GM23338 (cell line): Measurements from ENCODE around the gene XKR7.

ENCODE experiments used
- EZH2 ChIP-seq: fragments of 200-600 bp; sonication (generic); IDR thresholded peaks from one replicate; pipeline ENCODE4 v1.8.0; 2017; ENCODE audit warnings: antibody characterized with exemption, mild to moderate bottlenecking, low read depth; ENCODE audit not compliant: unreplicated experiment
- REST ChIP-seq: IDR thresholded peaks from one replicate; pipeline ENCODE4 v1.6.1; 2018; ENCODE audit warnings: antibody characterized with exemption; ENCODE audit not compliant: unreplicated experiment

DNA sequence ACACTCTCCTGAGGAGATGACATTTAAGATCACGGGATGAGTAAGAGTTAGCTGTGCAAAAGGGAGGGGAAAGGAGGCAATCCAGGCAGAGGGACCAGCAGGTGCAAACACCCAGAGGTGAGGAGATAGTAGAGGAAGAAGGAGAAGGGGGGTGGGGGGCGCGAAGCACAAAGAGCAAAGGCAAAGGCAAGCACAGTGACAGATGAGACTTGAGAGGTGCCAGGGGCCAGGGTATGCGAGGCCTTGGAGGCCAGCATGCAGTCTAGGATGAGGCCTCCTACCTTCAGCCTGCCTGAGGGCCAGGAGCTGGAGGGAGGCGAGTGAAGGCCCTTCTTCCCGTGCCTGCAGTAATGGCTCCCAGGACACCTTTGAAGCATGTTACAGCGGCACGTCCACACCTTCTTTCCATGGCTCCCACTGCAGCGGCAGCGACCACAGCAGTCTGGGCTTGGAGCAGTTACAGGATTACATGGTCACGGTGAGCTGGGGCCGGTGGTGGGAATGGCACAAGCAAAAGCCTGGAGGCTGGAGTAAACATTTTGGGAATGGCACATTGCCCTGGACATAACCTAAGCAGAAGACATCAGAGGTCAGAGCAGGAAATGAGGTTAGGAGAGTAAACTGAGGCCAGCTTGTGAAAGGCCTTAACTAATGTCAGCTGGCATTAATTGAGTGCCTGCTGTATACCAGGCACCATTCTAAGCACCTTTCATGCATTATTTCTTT, 60.9 kb downstream of the XKR7 start:
- no peak for TF ChIP-seq EZH2
- no peak for TF ChIP-seq REST
